NOMO-1 (cell line): ENCODE measurements around the gene RIPK4.
"Not testable (repeated sequence)": the region's sequence is repeated elsewhere in the genome, so short reads cannot be mapped to it uniquely, and the experiment has no call there.

Source experiments
- DNase-seq, 2 experiments: peaks; one replicate each; lab custom pipeline; 2025; ENCODE audit not compliant: unreplicated experiment in 2 of 2; lab: John Stamatoyannopoulos, UW

The RIPK4 gene

DNA sequence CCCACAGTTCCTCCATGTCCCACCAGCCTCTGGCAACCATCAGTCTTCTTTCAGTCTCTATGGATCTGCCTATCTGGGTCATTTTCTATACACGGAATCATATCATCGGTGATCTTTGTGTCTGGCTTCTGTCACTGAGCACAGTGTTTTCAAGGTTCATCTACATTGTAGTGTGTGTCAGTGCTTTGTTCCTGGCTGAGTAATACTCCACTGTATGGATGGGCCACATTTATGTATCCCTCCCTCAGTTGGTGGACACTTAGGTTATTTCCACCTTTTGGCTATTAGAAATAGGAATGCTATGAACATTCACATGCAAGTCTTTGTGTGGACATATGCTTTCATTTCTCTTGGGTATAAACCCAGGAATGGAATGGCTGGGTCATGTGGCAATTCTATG lies 46.6 kb downstream of the RIPK4 start:
- no peak for DNase-seq

DNA sequence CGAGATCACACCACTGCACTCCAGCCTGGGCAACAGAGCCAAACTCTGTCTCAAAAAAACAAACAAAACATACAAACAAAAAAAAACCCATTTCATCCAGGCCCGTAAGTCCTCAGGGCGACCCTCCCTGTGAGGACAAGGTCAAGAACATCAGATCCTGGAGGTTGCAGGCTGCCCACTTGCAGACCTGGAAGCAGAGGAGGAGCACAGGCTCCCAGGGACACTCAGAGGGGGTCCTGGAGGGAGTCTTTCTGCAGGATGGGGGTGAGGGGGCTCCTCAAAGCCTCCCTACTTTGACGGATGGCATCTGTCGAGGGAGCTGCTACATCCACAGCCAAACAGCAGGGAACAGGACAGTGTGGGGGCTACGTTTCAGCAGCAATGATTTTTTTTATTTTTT lies 47.2 kb downstream of the RIPK4 start:
- DNase-seq, result no peak

DNA sequence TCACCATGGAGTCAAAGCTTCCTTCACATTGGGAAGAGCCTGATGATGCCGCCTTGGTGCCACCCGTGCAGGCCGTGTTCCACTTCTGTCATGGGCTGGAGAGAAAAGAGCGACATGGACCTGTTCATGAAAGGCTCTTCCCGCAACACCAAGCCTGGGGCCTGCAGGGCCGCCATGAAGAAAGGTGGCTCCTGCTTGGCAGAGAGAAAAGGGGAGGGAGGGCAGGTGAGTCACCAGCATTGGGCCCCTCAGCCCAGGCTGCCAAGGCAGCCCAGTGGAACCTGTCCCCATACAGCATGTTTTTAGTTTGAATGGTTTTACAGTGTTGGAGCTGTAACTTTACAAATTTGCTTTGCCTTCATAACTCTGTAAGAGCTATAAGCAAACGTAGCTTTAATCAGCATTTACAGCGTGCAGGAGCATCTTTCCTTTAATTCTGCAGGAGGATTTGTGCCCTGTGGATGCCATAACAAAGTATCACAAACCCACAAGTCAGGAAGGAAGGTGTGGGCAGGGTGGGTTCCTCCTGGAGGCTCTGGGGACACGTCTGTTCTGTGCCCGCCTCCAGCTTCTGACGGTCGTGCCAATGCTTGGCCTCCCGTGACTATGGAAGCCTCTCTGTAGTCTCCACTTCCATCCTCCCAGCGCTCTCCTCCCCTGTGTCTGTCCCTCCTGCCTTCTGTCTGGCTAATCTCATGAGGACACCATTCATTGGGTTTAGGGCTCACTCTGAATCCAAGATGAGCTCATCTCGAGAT lies 49.1 kb downstream of the RIPK4 start:
- DNase-seq, result no peak

DNA sequence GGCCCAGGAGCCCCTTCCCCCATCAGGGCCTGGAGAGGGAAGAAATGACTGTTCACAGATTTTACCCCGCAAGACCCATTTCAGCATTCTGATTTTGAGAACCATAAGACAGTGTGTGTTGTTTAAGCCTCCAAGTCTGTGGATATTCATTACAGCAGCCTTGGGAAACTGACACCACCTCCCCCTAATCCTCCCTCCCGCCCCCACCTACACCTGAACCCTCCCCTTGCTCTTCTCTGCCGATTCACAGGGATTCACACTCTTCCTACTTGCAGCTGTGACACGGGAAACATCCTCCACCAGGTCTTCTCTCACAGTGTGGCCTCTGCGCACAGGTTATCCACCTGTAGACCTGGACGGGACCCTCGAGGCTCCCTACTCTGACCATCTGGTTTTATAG lies 50.1 kb downstream of the RIPK4 start:
- no peak for DNase-seq

DNA sequence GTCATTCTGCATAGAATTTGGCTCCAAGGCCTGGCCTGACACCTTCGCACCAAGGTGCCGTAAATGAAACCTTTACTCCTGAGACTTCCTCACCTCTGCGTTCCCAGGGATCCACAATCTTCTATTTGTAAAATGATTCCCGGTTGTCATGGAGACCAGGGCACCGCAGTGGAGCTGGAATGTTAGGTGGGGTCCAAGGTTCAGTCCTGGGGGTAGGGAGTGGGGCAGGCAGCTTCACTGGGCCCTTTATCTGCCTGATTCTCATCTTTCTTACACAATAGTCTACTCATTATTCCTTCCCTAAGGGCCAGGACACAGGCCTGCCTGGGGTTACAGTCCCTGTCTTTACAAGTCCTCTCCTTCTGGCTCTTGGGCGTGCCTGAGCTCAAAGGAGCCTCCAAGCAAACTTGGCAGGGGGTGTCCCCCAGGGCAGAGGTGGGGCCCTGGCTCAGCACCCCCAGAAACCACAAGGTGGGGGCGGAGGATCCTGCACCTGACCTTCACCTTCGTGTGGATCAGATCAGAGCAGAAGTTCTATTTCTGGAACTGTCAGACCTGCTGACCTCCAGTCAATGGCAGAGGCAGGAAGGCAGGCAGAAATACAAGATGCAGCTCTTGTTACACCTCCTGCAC lies 51.1 kb downstream of the RIPK4 start:
- no peak for DNase-seq

DNA sequence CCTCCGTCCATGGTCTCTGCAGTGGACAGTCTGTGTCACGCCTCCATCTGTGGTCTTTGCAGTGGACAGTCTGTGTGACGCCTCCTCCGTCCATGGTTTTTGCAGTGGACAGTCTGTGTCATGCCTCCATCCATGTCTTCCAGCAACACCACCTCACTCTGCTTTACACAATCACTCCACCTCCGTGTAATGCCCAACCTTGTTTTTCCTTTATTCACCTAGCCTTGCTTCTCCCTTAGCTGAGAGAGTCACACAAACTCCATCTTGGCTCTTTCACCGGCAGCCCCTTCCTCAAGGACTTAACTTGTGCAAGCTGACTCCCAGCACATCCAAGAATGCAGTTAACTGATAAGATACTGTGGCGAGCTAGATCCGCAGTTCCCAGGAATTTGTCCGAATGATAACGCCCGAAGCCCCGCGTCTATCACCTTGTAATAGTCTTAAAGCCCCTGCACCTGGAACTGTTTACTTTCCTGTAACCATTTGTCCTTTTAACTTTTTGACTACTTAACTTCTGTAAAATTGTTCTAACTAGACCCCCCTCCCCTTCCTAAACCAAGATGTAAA lies 52.5 kb downstream of the RIPK4 start:
- DNase-seq, result not testable (repeated sequence)

DNA sequence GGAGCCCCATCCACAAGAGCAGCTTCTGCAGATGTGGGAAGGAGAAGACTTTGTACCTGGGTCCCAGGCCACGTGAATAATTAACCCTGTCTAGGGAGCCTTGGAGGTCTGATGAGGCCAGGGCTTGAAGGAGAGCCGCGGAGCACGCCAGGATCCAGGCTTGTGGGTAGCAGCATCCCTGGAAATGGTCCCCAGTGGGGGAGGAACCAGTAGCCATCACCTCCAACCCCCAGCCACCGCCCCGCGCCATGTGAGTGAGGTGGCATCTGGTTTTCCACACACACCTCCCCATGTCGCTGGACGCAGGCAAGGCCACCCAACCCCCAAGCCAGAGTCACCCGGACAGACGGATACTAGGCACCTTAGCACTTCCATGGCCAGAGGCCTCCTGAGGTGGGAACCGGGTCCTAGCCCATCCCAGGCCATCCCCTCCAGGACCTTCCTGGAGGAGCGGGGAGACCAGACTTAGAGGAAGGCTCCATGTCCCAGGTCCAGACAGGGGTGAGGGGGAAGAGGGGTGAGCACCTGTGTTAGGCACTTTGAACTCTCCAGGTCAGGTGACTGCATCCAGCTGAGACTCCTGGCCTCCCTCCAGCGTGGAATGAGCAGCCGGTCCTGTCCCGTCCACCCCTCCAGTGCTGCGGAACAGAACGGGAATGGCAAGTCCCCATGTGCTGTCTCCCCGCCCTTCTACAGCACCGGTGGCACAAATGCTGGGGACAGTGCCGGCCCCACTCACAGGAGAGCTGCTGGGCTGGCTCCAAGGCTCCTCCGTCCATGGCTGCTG lies 53.2 kb downstream of the RIPK4 start:
- no peak for DNase-seq

DNA sequence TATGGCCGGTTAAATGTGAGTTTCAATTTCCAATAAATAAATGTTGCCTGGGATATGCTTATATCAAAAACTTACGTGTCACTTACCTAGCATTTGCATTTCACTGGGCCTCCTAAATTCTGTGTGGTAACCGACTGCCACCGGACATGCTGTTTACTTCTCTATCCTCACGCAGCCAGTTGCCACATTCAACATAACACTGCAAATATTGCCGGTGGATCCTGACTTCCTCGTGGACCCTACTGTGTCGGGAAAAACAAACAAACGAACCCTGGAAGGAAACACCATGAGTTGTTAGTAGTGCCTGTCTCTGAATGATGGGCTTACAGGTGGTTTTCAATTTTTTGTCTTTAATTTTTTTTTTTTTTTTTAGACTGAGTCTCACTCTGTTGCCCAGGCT lies 54.1 kb downstream of the RIPK4 start:
- DNase-seq, result peak in 1 of 2 experiments; percentile 10

DNA sequence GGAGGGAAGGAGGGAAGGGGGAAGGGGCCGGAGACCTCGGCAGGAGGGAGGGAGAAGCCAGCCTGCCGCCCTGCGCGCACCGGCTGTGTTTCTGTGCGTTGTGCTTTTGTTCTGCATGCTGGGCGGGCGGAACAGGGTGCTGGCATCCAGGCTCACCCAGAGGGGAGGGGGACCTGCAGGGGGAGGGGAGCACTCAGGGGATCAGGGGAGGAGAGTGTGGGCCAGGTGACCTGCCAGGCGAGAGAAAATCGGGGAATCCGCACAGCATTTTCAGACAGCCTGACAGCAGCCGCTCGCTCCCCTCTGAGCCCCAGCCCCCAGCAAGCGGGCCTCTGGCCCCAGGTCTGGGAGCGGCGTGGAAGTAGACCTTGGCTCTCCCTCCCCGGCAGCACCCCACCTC lies 54.7 kb downstream of the RIPK4 start:
- DNase-seq, result no peak

DNA sequence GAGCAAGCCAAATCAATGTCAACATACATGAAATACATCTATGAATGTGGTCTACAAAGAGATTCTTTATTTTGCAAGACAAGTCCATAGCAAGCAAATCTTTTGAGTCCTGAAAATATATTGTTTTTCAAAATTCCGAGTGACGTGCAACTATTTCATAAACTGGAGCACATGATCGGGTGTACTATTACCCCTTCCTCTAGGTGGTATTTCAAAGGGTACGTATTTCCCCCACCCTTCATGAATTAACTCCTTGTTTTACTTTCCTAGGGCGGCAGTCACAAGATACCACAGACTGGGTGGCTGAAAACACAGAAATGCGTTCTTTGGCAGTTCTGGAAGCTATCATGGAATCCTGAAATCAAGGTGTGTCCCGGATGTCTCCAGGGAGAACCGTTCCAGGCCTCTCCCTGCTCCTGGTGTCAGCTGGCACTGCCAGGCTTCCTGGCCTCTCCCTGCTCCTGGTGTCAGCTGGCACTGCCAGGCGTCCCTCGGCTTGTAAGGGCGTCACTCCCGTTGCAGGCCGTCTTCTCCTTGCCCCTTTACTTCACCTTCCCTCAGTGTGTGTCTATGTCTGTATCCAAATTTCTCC lies 55.3 kb downstream of the RIPK4 start:
- no peak for DNase-seq

DNA sequence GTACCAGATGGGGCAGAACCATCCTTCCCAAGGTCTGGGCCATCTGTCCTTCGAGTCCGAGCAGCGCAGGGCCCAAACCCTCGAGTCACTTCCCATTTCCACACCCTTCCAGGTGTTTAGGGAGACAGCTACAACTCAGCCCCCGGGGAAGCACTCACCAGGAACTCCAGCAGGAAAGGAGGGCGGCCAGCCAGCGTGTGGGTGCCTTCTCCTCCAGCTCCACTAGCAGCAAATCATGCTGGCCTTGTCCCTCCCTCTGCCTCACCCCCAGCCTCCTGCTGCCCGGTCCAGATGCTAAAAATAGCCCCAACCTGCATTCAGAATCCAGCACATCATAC lies 56.1 kb downstream of the RIPK4 start:
- DNase-seq, result no peak

DNA sequence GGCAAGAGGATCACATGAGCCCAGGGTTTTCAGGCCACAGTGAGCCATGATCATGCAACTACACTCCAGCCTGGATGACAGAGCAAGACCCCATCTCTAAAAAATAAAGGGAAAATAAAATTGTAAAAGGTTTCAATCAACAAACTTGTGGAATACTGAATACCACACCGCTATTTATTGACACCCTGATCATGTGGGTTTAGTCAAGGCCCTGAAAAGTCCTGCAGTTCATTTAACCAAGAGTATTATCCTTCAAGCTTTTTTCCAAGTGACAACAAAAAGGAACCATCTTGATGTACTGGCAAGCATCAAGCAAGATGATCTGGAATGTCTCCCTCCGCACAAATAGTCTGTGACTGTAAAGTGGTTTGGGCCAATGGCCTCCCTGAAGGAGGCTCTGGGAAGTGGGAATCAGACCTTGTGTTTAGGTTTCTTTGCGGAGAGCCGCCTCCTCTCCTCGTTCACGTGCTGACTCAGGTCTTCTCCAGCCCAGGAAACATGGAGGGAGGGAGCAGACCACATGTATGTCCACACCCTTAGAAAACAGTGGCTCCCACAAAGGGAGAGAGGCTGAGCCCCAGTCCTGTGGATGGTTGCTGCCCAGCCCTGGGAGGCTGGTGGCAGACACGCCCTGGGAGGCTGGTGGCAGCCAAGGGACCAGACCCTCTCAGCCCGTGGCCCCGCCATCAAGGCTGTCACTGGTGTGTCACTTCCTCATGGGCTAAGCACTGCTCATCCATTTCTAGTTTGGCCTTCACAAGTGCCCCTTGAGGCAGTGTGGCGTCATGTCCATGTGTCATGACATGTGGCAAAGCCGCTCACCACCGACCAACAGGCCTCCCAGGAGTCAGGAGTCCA lies 56.7 kb downstream of the RIPK4 start:
- no peak for DNase-seq

DNA sequence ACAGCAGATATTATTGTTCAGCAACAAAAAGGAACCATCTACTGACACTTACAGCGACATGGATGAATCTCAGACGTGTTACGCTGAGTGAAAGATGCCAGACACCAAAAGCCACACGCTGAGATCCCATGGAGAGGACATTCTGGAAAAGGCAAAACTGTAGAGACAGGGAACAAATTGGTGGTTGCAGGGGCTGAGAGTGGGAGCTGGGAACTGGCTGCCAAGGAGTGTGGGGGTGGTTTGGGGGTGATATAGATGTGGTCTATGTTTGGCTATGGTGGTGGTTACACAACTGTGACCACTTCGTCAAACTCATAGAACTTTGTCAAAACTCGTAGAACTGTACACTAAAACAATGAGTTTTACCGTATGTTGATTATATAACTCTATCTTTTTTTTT lies 57.7 kb downstream of the RIPK4 start:
- no peak for DNase-seq

DNA sequence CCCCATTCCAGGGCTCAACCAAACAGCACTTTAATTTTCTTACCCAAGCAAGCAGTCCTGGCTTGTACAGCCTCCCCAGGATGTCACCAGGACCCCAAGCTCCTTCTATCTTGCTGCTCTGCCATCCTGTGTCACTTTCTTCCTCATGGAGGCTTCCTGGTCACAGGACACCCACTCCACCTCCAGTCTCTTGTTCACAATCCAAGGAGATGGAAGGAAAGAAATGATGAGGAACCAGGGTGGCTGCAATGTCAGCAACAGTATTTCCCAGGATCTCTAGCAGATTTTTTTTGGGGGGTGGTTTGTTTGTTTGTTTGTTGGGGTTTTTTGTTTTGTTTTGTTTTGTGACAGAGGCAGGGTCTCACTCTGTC lies 58.9 kb downstream of the RIPK4 start:
- no peak for DNase-seq

DNA sequence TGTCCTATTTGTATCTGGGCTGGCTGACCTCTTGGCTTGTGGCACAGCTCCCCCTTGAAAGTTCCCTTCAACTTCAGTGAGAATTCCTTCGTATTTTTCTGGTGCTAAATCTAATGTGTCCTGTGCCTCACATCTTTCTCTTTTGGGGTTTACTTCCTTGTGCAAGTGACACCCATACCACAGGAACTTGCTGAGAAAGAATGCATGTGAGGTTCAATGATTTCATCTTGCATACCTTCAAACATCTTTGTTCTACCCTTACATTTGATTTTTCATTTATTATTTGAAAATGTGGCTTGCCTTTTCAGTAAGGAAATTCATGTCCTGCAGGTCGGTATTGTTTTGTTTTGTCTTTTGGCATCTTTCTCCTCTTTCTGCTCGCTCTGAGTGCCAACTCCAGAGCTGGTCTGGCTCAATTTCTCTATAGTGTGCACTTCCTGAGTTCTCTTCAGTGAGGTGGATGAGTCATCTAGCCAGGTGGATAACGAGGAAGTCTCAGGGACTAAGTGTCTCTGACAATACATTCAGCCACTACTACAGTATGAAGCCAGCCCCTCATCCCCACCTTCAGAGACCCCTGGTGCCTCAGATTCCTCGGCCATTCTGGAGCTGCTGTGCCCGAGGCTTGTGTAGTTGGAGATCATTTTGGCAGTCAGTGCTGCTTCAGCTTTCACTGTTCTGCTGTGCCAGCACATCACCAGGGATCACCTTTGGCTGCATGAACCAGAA lies 59.5 kb downstream of the RIPK4 start:
- DNase-seq, result no peak

DNA sequence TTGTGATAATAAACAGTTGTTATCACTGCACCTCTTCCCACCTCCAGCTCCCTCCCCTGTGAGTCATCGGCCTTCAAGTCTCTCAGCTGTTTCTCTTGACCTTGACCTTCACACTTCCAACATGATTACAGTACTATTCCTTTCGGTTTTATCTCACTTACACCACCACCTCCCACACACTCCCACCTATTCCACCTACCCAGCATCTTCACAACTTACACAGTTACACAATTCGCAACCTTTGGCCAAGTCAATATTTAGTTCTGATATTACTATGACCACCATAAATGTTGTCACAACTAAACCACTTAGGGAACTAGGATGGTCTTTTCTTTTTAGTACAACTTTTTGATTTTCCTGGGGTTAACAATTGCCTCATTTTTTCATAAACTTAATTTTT lies 60.2 kb downstream of the RIPK4 start:
- no peak for DNase-seq

DNA sequence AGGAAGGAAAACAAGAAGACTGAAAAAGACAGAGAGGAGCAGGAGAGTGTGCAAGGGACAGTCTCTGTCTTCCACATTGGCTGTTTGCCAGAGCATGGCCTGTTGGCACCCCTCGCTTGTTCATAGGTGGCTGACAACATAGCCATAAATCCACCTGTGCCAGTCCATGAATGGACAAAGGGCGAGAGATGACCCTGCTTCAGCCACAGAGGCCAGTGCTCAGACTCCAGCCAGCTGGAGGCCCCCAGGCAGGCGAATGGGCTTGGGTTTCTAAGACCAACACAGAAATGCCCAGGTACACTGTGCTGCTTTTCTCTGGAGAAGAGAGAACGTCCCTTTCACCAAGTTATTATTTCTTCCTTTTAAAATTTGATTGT lies 60.6 kb downstream of the RIPK4 start:
- no peak for DNase-seq

DNA sequence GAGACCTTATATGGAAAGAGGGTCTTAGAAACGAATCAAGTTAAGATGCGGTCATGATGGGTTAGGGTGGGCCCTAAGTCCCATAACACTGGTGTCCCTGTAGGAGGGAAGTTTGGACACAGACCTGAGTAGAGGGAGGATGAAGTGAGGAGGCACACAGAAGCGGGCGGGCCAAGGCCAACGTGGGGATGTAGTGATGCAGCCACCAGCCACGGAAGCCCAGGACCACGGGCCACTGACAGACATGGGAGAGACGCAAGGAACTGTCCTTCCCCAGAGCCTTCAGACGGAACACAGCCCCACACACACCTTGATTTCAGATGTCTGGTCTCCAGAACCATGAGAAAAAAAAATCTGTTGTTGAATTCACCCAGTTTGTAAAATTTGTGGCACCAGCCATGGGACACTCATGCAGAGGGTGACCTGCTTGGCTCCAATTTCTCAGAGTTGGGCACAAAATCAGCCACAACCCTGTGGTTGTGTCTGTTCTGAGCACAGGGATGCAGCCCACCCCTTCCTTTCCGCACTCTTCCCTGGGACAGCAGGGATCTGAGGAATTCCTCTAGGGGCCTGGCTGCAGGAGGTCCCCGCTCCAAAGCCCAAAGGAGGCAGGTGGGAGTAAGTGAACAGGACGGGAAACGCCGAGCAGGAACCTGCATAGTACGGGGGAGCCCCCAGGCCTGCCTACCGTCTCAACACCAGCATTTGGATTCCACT lies 61.1 kb downstream of the RIPK4 start:
- no peak for DNase-seq

DNA sequence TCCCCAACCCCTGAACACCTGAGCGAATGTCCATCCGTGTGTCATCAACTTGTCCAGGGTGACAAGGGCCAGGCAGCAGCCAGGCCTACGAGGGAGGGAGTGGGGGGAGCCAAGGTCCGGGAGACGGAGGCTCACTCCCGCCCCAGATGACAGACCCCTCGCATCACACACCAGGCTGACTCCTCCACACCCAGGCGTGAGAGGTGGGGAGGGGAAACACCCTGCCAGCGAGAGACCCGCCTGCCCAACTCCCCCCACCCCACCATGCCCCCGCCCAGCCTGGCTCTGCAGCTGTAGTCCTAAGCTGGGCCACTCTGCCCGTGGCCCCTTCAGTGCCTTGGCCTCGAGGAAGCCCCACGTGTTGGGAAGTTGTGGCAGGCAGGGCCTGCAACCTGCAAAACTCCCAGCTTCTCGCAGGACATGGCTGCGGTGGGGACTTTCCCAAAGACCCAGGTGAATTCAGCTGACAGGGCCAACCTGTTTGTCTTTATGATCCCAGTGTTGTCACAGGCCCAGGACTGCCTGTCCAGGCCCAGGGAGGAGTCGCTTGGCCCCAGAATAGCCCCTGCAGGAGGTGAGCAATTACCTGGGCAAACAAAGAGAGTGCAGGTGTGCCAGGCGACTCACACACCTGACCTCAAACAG lies 62.9 kb downstream of the RIPK4 start:
- no peak for DNase-seq
